GM21528 (cell line): ENCODE measurements around the gene MED25.

Source experiments
- ATAC-seq: cut with Tn5 transposase; IDR thresholded peaks from one replicate; pipeline ENCODE4 v1.9.1; 2021; ENCODE audit warnings: mild to moderate bottlenecking, moderate library complexity; ENCODE audit not compliant: unreplicated experiment, low FRiP score

MED25 gene

GRCh38 chr19:49855676-49856573 is 37.8 kb downstream of the MED25 start:
- no peak for ATAC-seq

- no peak for ATAC-seq
Measured at GRCh38 chr19:49856574-49857021, 38.5 kb downstream of the MED25 start.

- no peak for ATAC-seq
Measured at GRCh38 chr19:49857061-49857837, 39.2 kb downstream of the MED25 start.

- ATAC-seq: no peak
Measured at GRCh38 chr19:49857838-49858087, 39.7 kb downstream of the MED25 start.

- no peak for ATAC-seq
Measured at GRCh38 chr19:49858088-49858985, 40.2 kb downstream of the MED25 start.

- no peak for ATAC-seq
Measured at GRCh38 chr19:49859682-49860335, 41.7 kb downstream of the MED25 start.

- no peak for ATAC-seq
Measured at GRCh38 chr19:49860336-49861102, 42.4 kb downstream of the MED25 start.

- no peak for ATAC-seq
Measured at GRCh38 chr19:49861107-49861506, 43.0 kb downstream of the MED25 start.

- no peak for ATAC-seq
Measured at GRCh38 chr19:49861541-49862378, 43.7 kb downstream of the MED25 start.

- no peak for ATAC-seq
Measured at GRCh38 chr19:49862391-49863253, 44.5 kb downstream of the MED25 start.

GRCh38 chr19:49863254-49863934 is 45.3 kb downstream of the MED25 start:
- ATAC-seq: no peak

GRCh38 chr19:49863935-49864320 is 45.8 kb downstream of the MED25 start:
- ATAC-seq: no peak

- no peak for ATAC-seq
Measured at GRCh38 chr19:49864890-49865289, 46.8 kb downstream of the MED25 start.

- peak; percentile 39 for ATAC-seq
Measured at GRCh38 chr19:49866933-49867782, 49.1 kb downstream of the MED25 start, which contains the start of gene PNKP. Gene PNKP (minus strand): TSS chr19:49867576. CDS start chr19:49867204, 372 bp downstream.

- peak; percentile 5 for ATAC-seq
Measured at GRCh38 chr19:49869009-49869483, 51.0 kb downstream of the MED25 start.
